ENCODE measurements around the gene FA2H. TPM values are rescaled to one million over a fixed set of nuclear protein-coding genes. Genes with fewer than 3 reads are reported as not detected.

FA2H gene
- total and polyA plus RNA-seq, 2 of the 13 experiments (the other 11 are each of a cell fraction or from before 2014, with no cell fraction given), result 0.20 TPM; not detected in 1

DNA sequence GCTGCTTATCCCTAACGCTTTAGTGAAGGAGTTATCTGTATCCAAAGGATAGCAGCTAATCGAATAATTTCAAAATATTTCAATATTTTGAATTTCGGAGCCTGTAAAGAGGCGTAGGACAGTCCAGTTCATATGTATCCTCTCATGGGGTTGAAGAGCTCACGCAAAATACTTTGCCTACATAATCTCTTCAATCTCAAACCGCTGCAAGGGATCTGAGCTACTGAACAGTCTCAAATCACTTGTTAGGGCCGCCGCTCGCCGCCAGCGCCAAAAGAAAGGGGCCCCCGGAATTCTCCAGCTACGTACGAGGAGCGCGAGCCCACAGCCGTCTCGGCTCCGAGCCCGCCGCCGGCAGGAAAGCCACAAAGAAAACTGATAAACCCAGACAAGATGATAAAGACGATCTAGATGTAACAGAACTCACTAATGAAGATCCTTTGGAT, 107.3 kb downstream of the FA2H start (continued):
- TF ChIP-seq ZBTB20 (CRISPR knock-in tag; IDR thresholded peaks at IDR 0.05; ENCODE audit: borderline replicate concordance, low read depth), result no peak
- TF ChIP-seq ZNF660 (CRISPR knock-in tag; IDR thresholded peaks at IDR 0.05; ENCODE audit: borderline replicate concordance, low read depth), result no peak
- no peak for TF ChIP-seq SIN3B (IDR thresholded peaks at IDR 0.05; ENCODE audit: low read length)
- TF ChIP-seq, protein P1, sequence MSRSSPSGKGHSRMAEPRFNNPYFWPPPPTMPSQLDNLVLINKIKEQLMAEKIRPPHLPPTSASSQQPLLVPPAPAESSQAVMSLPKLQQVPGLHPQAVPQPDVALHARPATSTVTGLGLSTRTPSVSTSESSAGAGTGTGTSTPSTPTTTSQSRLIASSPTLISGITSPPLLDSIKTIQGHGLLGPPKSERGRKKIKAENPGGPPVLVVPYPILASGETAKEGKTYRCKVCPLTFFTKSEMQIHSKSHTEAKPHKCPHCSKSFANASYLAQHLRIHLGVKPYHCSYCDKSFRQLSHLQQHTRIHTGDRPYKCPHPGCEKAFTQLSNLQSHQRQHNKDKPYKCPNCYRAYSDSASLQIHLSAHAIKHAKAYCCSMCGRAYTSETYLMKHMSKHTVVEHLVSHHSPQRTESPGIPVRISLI (CRISPR knock-in tag; IDR thresholded peaks at IDR 0.05; ENCODE audit: borderline replicate concordance), result peak; percentile 14; the same call in 1 of the 2 replicates
- TF ChIP-seq FOXO1 (CRISPR knock-in tag; IDR thresholded peaks at IDR 0.05), result 0 out of 2 replicates have a peak, but pooled peaks have one; percentile 14
- TF ChIP-seq, protein P2, sequence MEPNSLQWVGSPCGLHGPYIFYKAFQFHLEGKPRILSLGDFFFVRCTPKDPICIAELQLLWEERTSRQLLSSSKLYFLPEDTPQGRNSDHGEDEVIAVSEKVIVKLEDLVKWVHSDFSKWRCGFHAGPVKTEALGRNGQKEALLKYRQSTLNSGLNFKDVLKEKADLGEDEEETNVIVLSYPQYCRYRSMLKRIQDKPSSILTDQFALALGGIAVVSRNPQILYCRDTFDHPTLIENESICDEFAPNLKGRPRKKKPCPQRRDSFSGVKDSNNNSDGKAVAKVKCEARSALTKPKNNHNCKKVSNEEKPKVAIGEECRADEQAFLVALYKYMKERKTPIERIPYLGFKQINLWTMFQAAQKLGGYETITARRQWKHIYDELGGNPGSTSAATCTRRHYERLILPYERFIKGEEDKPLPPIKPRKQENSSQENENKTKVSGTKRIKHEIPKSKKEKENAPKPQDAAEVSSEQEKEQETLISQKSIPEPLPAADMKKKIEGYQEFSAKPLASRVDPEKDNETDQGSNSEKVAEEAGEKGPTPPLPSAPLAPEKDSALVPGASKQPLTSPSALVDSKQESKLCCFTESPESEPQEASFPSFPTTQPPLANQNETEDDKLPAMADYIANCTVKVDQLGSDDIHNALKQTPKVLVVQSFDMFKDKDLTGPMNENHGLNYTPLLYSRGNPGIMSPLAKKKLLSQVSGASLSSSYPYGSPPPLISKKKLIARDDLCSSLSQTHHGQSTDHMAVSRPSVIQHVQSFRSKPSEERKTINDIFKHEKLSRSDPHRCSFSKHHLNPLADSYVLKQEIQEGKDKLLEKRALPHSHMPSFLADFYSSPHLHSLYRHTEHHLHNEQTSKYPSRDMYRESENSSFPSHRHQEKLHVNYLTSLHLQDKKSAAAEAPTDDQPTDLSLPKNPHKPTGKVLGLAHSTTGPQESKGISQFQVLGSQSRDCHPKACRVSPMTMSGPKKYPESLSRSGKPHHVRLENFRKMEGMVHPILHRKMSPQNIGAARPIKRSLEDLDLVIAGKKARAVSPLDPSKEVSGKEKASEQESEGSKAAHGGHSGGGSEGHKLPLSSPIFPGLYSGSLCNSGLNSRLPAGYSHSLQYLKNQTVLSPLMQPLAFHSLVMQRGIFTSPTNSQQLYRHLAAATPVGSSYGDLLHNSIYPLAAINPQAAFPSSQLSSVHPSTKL (CRISPR knock-in tag; IDR thresholded peaks at IDR 0.05), result no peak
- no peak for TF ChIP-seq ZNF138 (CRISPR knock-in tag; IDR thresholded peaks at IDR 0.05; ENCODE audit: low read depth)
- no peak for TF ChIP-seq RBAK (CRISPR knock-in tag; IDR thresholded peaks at IDR 0.05)
- TF ChIP-seq, protein P3, sequence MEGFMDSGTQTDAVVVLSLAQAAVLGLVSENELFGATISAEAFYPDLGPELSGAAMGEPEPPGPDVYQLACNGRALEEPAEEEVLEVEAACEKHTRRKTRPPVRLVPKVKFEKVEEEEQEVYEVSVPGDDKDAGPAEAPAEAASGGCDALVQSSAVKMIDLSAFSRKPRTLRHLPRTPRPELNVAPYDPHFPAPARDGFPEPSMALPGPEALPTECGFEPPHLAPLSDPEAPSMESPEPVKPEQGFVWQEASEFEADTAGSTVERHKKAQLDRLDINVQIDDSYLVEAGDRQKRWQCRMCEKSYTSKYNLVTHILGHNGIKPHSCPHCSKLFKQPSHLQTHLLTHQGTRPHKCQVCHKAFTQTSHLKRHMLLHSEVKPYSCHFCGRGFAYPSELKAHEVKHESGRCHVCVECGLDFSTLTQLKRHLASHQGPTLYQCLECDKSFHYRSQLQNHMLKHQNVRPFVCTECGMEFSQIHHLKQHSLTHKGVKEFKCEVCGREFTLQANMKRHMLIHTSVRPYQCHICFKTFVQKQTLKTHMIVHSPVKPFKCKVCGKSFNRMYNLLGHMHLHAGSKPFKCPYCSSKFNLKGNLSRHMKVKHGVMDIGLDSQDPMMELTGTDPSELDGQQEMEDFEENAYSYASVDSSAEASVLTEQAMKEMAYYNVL (CRISPR knock-in tag; IDR thresholded peaks at IDR 0.05; ENCODE audit: borderline replicate concordance), result no peak
- no peak for TF ChIP-seq FOXP1 (IDR thresholded peaks at IDR 0.05)
- no peak for TF ChIP-seq FOXP1 (CRISPR knock-in tag; IDR thresholded peaks at IDR 0.05)
- TF ChIP-seq PAWR (CRISPR knock-in tag; IDR thresholded peaks at IDR 0.05; ENCODE audit: borderline replicate concordance), result no peak
- no peak for TF ChIP-seq ZNF24 (IDR thresholded peaks at IDR 0.05)
- TF ChIP-seq ZNF607 (CRISPR knock-in tag; IDR thresholded peaks at IDR 0.05; ENCODE audit: borderline replicate concordance), result no peak
- TF ChIP-seq PAF1 (CRISPR knock-in tag; IDR thresholded peaks at IDR 0.05), result no peak
- TF ChIP-seq ESRRA (CRISPR knock-in tag; IDR thresholded peaks at IDR 0.05; ENCODE audit: low read depth), result no peak
- TF ChIP-seq, protein P4, sequence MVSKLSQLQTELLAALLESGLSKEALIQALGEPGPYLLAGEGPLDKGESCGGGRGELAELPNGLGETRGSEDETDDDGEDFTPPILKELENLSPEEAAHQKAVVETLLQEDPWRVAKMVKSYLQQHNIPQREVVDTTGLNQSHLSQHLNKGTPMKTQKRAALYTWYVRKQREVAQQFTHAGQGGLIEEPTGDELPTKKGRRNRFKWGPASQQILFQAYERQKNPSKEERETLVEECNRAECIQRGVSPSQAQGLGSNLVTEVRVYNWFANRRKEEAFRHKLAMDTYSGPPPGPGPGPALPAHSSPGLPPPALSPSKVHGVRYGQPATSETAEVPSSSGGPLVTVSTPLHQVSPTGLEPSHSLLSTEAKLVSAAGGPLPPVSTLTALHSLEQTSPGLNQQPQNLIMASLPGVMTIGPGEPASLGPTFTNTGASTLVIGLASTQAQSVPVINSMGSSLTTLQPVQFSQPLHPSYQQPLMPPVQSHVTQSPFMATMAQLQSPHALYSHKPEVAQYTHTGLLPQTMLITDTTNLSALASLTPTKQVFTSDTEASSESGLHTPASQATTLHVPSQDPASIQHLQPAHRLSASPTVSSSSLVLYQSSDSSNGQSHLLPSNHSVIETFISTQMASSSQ (IDR thresholded peaks at IDR 0.05; ENCODE audit: low read depth), result no peak
- TF ChIP-seq, protein P4 (CRISPR knock-in tag; IDR thresholded peaks at IDR 0.05; ENCODE audit: borderline replicate concordance), result no peak
- TF ChIP-seq TEAD3 (CRISPR knock-in tag; optimal IDR thresholded peaks at IDR 0.05; ENCODE audit: borderline replicate concordance), result no peak
- TF ChIP-seq GATAD2A (CRISPR knock-in tag; IDR thresholded peaks at IDR 0.05), result 0 out of 2 replicates have a peak, but pooled peaks have one; percentile 10
- TF ChIP-seq HOXA9 (CRISPR knock-in tag; IDR thresholded peaks at IDR 0.05; ENCODE audit: borderline replicate concordance), result no peak
